Smooth muscle cell (in vitro differentiated cells): ENCODE measurements around the gene RNF149. TPM values are rescaled to one million over a fixed set of nuclear protein-coding genes. Genes with fewer than 3 reads are reported as not detected.
"Not testable (repeated sequence)": the region's sequence is repeated elsewhere in the genome, so short reads cannot be mapped to it uniquely, and the experiment has no call there.

Experiments
- DNase-seq: peaks from one replicate; lab custom pipeline; 2025; ENCODE audit not compliant: unreplicated experiment; lab: John Stamatoyannopoulos, UW
- H2AFZ ChIP-seq: fragments of 200-600 bp; sonication (generic); 2 replicates; pipeline ENCODE4 v1.6.0; 2016; ENCODE audit warnings: antibody characterized with exemption, low read depth, mild to moderate bottlenecking
- H3F3A ChIP-seq: fragments of 200-600 bp; sonication (generic); 2 replicates; pipeline ENCODE4 v1.6.0; 2017; ENCODE audit warnings: antibody characterized with exemption, low read depth
- H3K27ac ChIP-seq: fragments of 200-600 bp; sonication (generic); 2 replicates; pipeline ENCODE4 v1.5.1; 2016; ENCODE audit warnings: low read depth, mild to moderate bottlenecking
- H3K27me3 ChIP-seq: fragments of 200-600 bp; sonication (generic); 2 replicates; pipeline ENCODE4 v1.6.1; 2016; ENCODE audit warnings: low read depth, mild to moderate bottlenecking
- H3K36me3 ChIP-seq: fragments of 200-600 bp; sonication (generic); 2 replicates; pipeline ENCODE4 v1.5.1; 2016; ENCODE audit warnings: low read depth
- H3K4me1 ChIP-seq: fragments of 200-600 bp; sonication (generic); 2 replicates; pipeline ENCODE4 v1.5.1; 2016; ENCODE audit warnings: low read depth
- H3K4me2 ChIP-seq: fragments of 200-600 bp; sonication (generic); 2 replicates; pipeline ENCODE4 v1.6.0; 2016; ENCODE audit warnings: mild to moderate bottlenecking
- H3K4me3 ChIP-seq: fragments of 200-600 bp; sonication (generic); 2 replicates; pipeline ENCODE4 v1.5.1; 2016; ENCODE audit warnings: mild to moderate bottlenecking
- H3K79me2 ChIP-seq: fragments of 200-600 bp; sonication (generic); 2 replicates; pipeline ENCODE4 v1.6.0; 2016; ENCODE audit warnings: low read depth, mild to moderate bottlenecking
- H3K9ac ChIP-seq: fragments of 200-600 bp; sonication (generic); 2 replicates; pipeline ENCODE4 v1.6.0; 2016; ENCODE audit warnings: low read depth
- H3K9me3 ChIP-seq: fragments of 200-600 bp; sonication (generic); replicated peaks from 2 replicates; pipeline ENCODE4 v1.5.1; 2016; ENCODE audit warnings: low read depth
- H4K20me1 ChIP-seq: fragments of 200-600 bp; sonication (generic); 2 replicates; pipeline ENCODE4 v1.6.0; 2016; ENCODE audit warnings: low read depth
- WGBS: methylation state at CpG from one replicate; pipeline ENCODE4 v1.1.7; 2016; ENCODE audit warnings: low lambda C conversion rate; 5-methylcytosine and 5-hydroxymethylcytosine counted together
- polyA plus RNA-seq: library from polyadenylated mRNA; unstranded; fragments of >200 nt; fragmentation: Nextera tagmentation; extraction: Ambion mirVana; gene quantifications from 2 replicates; pipeline ENCODE4 v1.2.1, GENCODE V29; 2016
- total RNA-seq: library from RNA; depleted of rRNA; stranded (reverse); fragments of >200 nt; gene quantifications from 2 replicates; pipeline ENCODE4 v1.2.3, GENCODE V29; 2014
- TF ChIP-seq, protein P1 (sequence below): fragments of 200-600 bp; sonication (generic); IDR thresholded peaks from 2 replicates; pipeline ENCODE4 v1.5.1; 2017; ENCODE audit warnings: borderline replicate concordance, mild to moderate bottlenecking, antibody characterized with exemption; ENCODE audit not compliant: insufficient read depth, poor library complexity, severe bottlenecking

The RNF149 gene
- total and polyA plus RNA-seq, 2 experiments from 2014 or later = 42.6 to 59.2 TPM

DNA sequence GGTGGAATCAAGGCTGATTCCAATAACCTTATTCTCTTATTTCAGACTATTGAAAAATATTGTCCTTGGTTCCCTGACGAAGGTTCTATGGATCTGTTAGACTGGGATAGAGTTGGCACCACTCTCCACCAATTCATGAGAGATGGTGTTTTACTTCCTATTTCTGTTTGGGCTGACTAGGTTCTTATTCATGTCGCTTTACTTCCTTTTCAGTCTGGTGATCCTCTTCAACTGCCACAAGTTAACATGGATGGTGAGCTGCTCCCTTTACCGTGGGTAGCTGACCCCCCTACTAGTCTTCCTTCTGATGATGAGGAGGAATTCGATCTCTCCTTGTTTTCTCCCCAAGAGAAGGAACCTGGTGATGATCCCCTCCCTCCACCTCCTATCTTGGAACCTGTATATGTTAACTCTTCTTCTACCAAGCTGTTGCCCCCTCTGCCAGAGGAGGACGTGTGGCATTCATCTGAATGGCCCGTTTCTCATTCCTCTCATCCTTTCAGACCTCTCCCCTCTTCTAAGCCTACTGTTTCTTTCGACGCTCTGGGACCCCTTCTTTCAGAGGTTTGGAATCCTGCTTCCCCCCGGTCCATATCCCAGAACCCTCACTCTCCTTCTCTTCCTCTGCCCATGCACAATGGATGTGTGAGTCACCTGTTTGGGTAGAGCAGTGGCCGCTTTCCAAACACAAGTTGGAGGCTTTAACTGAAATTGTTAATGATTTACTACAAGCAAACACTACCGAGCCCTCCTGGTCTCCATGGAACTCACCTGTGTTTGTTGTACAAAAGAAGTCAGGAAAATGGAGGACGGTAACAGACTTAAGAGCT lies 69.4 kb downstream of the RNF149 start:
- DNase-seq = no peak
- Histone ChIP-seq H3F3A (no peaks in the 10 kb centered on the region), H3K27me3 (no peaks in the 10 kb centered on the region), H3K9ac (no peak overlapping the region), H3K9me3 (no peaks in the 10 kb centered on the region), H3K79me2 (no peaks in the 10 kb centered on the region), H3K27ac (no peak overlapping the region), H3K36me3 (no peaks in the 10 kb centered on the region), H2AFZ (no peak overlapping the region), H3K4me3 (no peak overlapping the region), H4K20me1 (no peaks in the 10 kb centered on the region), H3K4me2 (no peak overlapping the region), H3K4me1 (no peaks in the 10 kb centered on the region)
- TF ChIP-seq, protein P1, sequence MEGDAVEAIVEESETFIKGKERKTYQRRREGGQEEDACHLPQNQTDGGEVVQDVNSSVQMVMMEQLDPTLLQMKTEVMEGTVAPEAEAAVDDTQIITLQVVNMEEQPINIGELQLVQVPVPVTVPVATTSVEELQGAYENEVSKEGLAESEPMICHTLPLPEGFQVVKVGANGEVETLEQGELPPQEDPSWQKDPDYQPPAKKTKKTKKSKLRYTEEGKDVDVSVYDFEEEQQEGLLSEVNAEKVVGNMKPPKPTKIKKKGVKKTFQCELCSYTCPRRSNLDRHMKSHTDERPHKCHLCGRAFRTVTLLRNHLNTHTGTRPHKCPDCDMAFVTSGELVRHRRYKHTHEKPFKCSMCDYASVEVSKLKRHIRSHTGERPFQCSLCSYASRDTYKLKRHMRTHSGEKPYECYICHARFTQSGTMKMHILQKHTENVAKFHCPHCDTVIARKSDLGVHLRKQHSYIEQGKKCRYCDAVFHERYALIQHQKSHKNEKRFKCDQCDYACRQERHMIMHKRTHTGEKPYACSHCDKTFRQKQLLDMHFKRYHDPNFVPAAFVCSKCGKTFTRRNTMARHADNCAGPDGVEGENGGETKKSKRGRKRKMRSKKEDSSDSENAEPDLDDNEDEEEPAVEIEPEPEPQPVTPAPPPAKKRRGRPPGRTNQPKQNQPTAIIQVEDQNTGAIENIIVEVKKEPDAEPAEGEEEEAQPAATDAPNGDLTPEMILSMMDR = no peak
- 86% methylated on average over 12 of the region's 12 CpGs for WGBS

DNA sequence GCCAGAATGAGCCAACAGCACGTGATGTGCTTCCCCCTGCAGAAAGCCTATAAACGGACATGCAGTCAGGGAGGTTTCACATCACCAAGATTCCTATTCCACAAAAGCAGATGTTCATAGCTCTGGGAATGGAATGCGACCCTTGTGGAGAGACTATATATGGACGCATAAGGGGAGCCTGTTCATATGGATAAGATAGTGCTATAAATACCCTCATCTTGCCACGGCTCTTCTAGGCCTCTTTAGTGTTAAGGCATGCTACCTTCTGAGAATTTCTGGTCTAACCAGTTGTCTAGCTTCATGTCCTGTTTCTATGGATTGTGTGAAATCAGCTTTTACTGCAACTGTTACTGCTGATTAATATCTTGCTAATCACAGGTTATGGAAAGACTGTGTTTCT lies 70.6 kb downstream of the RNF149 start:
- not testable (repeated sequence) for H3K36me3 ChIP-seq, H2AFZ ChIP-seq, H3K4me1 ChIP-seq, H3K4me3 ChIP-seq, H4K20me1 ChIP-seq, H3K4me2 ChIP-seq, H3K79me2 ChIP-seq, DNase-seq, H3K27me3 ChIP-seq, H3K9ac ChIP-seq, H3F3A ChIP-seq, H3K9me3 ChIP-seq
- WGBS = 34% methylated on average over 5 of the region's 5 CpGs
- peak overlapping the region; percentile 16 for H3K27ac ChIP-seq

DNA sequence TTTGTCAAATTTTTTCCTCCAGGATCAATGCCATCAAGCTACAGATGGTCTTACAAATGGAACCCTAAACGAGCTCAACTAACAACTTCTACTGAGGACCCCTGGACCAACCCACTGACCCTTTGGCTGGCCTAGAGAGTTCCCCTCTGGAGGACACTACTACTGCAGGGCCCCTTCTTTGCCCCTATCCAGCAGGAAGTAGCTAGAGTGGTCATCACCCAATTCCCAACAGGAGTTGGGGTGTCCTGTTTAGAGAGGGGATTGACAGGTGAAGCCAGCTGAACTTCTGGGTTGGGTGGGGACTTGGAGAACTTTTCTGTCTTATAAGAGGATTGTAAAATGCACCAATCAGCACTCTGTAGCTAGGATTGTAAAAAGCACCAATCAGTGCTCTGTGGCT lies 72.5 kb downstream of the RNF149 start:
- H3K9me3 ChIP-seq, H3K9ac ChIP-seq, DNase-seq, H3K36me3 ChIP-seq, H3K4me3 ChIP-seq, H2AFZ ChIP-seq, H3K27ac ChIP-seq, H3K79me2 ChIP-seq, H3K4me2 ChIP-seq, H4K20me1 ChIP-seq, H3K4me1 ChIP-seq, H3F3A ChIP-seq, H3K27me3 ChIP-seq: not testable (repeated sequence)
- WGBS = 63% methylated on average over 1 of the region's 1 CpG

DNA sequence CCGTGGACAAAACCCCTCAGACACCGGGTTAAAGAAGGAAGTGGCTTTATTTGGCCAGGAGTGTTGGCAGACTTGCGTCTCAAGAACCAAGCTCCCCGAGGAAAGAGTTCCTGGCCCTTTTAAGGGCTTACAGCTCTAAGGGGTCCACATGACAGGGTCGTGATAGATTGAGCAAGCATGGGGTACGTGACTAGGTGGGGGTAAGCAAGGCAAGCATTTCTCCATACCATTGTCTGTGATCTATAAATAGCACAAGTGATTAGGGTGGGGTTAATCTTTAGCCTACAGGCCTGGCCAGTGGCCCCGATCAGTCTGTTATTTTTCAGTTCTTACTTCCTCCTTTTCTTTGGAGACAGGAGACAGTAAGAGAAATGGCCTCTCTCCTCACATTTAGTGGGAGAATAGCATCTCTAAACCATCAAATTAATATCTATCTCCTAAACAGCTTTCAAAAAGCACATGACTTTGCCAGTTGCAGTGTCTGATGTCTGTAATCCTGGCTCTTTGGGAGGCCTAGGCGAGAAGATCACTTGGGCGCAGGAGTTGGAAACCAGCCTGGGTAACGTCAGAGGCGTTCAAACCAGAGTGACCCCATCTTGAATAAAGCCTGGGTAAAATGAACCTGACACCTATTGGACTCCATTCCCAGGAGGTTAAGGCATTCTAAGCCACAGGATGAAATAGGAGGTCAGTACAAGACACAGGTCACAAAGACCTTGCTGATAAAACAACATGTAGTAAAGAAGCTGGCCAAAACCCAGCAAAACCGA lies 74.1 kb downstream of the RNF149 start:
- TF ChIP-seq, protein P1 = no peak
- Histone ChIP-seq H3K4me2 (no peak overlapping the region), H4K20me1 (no peaks in the 10 kb centered on the region), H3F3A (no peaks in the 10 kb centered on the region), H3K36me3 (no peaks in the 10 kb centered on the region), H3K9me3 (no peaks in the 10 kb centered on the region), H2AFZ (no peak overlapping the region), H3K9ac (no peak overlapping the region), H3K4me3 (no peak overlapping the region), H3K79me2 (no peaks in the 10 kb centered on the region), H3K27ac (no peak overlapping the region), H3K4me1 (no peaks in the 10 kb centered on the region), H3K27me3 (no peaks in the 10 kb centered on the region)
- DNase-seq = no peak
- WGBS = 86% methylated on average over 12 of the region's 12 CpGs
